ENCODE measurements around the gene DPH7.
"Not testable (repeated sequence)": the region's sequence is repeated elsewhere in the genome, so short reads cannot be mapped to it uniquely, and the experiment has no call there.

DPH7 gene

DNA sequence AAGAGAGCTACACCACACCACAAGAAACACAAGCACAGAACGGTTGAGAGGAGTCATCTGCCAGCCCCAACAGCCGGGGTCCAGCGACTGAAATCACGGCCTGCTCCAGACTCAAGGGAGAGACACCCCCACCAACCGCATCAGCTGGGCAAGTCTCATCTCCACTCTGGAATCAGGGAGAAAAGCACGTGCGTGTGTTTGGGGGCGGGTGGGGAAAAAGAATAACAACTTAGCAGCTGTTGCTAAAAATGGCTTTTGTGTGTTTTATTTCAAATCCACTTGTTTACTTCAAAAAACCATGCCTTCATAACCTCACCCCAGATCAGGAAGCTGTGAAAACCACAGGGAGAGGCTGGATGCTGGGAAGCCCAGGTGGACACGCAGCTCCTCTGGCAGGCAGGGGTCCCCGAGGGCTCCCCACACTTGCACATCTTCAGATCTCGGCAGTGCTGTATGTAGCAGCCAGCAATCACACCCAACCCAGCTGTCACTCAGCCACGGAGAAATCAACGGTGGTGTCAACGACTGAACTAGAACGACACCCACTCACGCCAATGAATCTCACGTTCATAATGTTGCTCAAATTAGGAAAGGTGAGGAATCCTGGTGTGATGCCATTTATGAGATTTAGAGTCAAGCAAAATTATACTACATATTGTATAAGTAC is 47.5 kb downstream of the DPH7 start:
- Histone ChIP-seq H3K4me1 (ENCODE audit: control insufficient read depth, insufficient read depth, low read length, unreplicated experiment) (no peaks in the 10 kb centered on the region), H3K27ac (ENCODE audit: low read depth, low read length) (no peak overlapping the region), H2AFZ (ENCODE audit: low read length, unreplicated experiment) (no peak overlapping the region), H3K4me3 (ENCODE audit: low read depth, low read length) (no peak overlapping the region), H3K79me2 (ENCODE audit: control insufficient read depth, insufficient read depth, low read length, unreplicated experiment) (no peaks in the 10 kb centered on the region), H3K27me3 (ENCODE audit: insufficient read depth, low read length) (no peaks in the 10 kb centered on the region), H3K36me3 (ENCODE audit: insufficient read depth, low read length) (no peaks in the 10 kb centered on the region)

DNA sequence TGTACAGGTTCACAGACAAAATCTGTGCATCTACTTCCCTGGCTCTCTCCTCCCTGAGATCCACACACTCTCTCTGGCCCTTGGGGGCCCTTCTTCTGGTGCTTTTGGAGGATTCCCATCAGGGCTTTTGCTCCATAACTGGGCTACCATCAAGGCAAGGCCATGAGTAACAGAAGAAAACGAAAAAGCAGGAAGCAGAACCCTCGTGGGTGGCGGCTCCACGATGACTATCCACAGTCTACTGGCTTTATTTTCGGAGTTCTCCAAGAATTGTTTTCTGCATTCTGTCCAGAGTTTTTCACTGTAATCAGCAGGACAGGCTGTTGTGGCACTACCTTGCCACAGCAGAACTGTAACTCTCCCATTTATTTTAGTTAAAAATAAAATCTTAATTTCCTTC is 48.4 kb downstream of the DPH7 start:
- H3K79me2 ChIP-seq (ENCODE audit: control insufficient read depth, insufficient read depth, low read length, unreplicated experiment) = no peaks in the 10 kb centered on the region
- H3K4me3 ChIP-seq (ENCODE audit: low read depth, low read length) = no peak overlapping the region
- no peaks in the 10 kb centered on the region for H3K36me3 ChIP-seq (ENCODE audit: insufficient read depth, low read length)
- H3K27me3 ChIP-seq (ENCODE audit: insufficient read depth, low read length) = no peaks in the 10 kb centered on the region
- no peak overlapping the region for H3K27ac ChIP-seq (ENCODE audit: low read depth, low read length)
- H3K4me1 ChIP-seq (ENCODE audit: control insufficient read depth, insufficient read depth, low read length, unreplicated experiment) = no peaks in the 10 kb centered on the region
- no peak overlapping the region for H2AFZ ChIP-seq (ENCODE audit: low read length, unreplicated experiment)

DNA sequence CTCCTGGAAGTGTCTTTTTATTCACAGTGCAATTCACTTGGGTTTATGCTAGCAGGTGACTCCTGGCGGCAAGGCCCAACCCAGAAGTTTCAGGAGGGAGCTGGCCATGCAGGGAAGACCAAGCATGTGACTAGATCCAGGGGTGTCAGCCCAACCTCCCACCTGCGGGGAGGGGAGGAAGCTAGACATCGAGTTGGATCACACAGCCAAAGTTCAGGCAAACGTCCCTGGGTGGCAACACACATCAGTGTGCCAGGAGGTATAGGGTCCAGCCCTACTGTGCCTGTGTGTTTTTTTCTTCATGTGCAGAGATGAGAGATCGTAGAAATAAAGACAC is 53.8 kb downstream of the DPH7 start:
- no peak overlapping the region for H3K4me3 ChIP-seq (ENCODE audit: low read depth, low read length)
- H3K79me2 ChIP-seq (ENCODE audit: control insufficient read depth, insufficient read depth, low read length, unreplicated experiment) = no peaks in the 10 kb centered on the region
- H2AFZ ChIP-seq (ENCODE audit: low read length, unreplicated experiment) = no peak overlapping the region
- H3K36me3 ChIP-seq (ENCODE audit: insufficient read depth, low read length) = no peaks in the 10 kb centered on the region
- no peak overlapping the region for H3K27ac ChIP-seq (ENCODE audit: low read depth, low read length)
- no peaks in the 10 kb centered on the region for H3K4me1 ChIP-seq (ENCODE audit: control insufficient read depth, insufficient read depth, low read length, unreplicated experiment)
- H3K27me3 ChIP-seq (ENCODE audit: insufficient read depth, low read length) = no peaks in the 10 kb centered on the region

DNA sequence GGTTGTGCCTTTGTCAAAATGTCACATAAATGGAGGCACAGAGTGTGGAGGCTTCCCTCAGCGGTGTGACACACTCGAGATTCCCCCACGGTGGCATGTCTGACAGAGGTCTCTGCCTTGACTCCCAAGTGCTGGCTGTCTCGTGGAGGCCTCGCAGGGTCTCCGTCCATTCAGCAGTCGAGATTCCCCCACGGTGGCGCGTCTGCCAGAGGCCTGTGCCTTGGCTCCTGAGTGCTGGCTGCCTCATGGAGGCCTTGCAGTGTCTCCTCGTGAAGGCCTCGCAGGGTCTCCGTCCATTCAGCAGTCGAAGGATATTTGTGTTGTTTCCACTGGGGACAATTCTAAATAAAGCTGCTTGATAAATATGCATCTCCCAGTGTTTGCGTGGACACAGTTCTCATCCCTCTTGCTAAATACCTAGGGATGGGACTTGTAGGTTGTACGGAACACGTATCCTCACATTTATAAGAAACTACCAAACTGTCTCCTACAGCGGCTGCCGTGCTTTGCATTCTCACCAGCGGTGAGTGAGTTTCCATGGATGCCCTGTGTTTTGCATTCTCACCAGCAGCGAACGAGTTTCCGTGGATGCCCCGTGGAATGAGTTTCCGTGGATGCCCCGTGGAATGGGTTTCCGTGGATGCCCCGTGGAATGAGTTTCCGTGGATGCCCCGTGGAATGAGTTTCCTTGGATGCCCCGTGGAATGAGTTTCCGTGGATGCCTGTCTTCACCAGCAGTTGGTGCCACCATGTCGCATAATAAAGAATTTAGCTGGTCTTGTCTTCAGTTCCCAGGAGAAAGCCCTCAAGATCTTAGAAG is 54.4 kb downstream of the DPH7 start:
- Histone ChIP-seq H3K36me3 (ENCODE audit: insufficient read depth, low read length) (no peaks in the 10 kb centered on the region), H3K4me1 (ENCODE audit: control insufficient read depth, insufficient read depth, low read length, unreplicated experiment) (no peaks in the 10 kb centered on the region), H3K4me3 (ENCODE audit: low read depth, low read length) (no peak overlapping the region), H3K27ac (ENCODE audit: low read depth, low read length) (no peak overlapping the region), H3K79me2 (ENCODE audit: control insufficient read depth, insufficient read depth, low read length, unreplicated experiment) (no peaks in the 10 kb centered on the region), H3K27me3 (ENCODE audit: insufficient read depth, low read length) (no peaks in the 10 kb centered on the region), H2AFZ (ENCODE audit: low read length, unreplicated experiment) (no peak overlapping the region)

DNA sequence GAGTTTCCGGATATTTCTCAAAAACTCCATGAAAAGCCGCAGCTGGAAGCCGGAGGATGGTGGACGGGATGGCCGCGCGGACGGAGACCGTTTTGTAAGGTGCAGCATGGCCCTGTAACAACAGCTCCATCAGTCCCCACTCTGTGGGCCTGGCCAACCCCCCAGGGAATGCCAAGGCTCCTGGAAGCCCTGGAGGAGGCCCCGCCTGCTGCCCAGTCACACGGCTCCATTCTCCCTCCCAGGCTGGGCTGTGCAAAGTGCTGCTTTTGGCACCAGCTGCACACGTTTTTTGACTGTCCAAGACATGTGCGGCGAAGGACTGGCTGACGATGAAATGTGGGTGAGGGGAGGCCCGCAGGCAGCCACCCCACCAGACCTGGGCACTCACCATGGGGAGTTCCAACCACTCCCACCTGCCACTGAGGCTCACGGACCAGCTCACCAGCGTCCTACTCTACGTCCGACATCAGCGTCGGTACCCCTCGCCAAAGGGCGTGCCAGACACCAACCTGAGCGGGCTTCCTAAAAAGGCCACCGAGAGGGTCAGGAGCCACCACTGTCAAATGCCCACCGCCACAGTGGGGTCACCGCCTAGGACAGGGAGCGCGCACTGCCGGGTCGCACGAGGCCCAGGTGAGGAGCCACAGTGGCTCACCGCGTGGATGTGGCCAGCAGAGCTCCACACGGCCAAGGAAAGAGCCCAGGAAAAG is 55.8 kb downstream of the DPH7 start:
- H2AFZ ChIP-seq (ENCODE audit: low read length, unreplicated experiment) = no peak overlapping the region
- no peak overlapping the region for H3K27ac ChIP-seq (ENCODE audit: low read depth, low read length)

DNA sequence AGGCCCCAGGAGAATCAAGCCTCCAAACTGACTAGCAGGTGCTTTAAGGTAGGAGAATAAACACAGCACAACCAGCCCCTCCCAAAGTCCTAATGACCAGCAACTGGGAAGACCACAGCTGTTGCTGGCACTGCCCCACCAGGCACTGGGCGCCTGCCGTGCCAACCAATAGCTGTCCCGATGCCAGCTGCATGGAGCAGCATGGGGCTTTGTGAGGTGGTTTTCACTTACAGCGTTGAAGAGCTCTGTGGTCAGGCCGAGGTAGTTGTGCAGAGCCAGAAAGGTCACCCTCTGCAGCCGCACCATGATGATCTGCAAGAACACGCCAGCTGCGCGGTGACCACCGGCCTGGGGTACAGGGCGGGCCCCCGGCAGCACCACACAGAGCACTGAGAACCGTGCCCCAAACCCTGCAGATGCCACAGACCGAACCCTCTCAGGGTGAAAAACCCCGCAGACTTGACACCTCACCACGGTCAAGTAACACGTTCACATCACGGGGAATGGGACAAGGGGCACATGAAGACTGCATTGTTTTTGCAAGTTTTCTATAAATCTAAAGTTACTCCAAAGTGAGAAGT is 57.2 kb downstream of the DPH7 start:
- H3K4me1 ChIP-seq (ENCODE audit: control insufficient read depth, insufficient read depth, low read length, unreplicated experiment) = no peaks in the 10 kb centered on the region
- H3K79me2 ChIP-seq (ENCODE audit: control insufficient read depth, insufficient read depth, low read length, unreplicated experiment) = no peaks in the 10 kb centered on the region
- no peaks in the 10 kb centered on the region for H3K36me3 ChIP-seq (ENCODE audit: insufficient read depth, low read length)
- no peak overlapping the region for H2AFZ ChIP-seq (ENCODE audit: low read length, unreplicated experiment)
- H3K4me3 ChIP-seq (ENCODE audit: low read depth, low read length) = no peak overlapping the region
- no peak overlapping the region for H3K27ac ChIP-seq (ENCODE audit: low read depth, low read length)
- H3K27me3 ChIP-seq (ENCODE audit: insufficient read depth, low read length) = no peaks in the 10 kb centered on the region

More for the DNA sequence above, 55.8 kb downstream of the DPH7 start:
- Histone ChIP-seq H3K27me3 (ENCODE audit: insufficient read depth, low read length) (no peaks in the 10 kb centered on the region), H3K36me3 (ENCODE audit: insufficient read depth, low read length) (no peaks in the 10 kb centered on the region), H3K4me1 (ENCODE audit: control insufficient read depth, insufficient read depth, low read length, unreplicated experiment) (no peaks in the 10 kb centered on the region), H3K79me2 (ENCODE audit: control insufficient read depth, insufficient read depth, low read length, unreplicated experiment) (no peaks in the 10 kb centered on the region), H3K4me3 (ENCODE audit: low read depth, low read length) (no peak overlapping the region)

DNA sequence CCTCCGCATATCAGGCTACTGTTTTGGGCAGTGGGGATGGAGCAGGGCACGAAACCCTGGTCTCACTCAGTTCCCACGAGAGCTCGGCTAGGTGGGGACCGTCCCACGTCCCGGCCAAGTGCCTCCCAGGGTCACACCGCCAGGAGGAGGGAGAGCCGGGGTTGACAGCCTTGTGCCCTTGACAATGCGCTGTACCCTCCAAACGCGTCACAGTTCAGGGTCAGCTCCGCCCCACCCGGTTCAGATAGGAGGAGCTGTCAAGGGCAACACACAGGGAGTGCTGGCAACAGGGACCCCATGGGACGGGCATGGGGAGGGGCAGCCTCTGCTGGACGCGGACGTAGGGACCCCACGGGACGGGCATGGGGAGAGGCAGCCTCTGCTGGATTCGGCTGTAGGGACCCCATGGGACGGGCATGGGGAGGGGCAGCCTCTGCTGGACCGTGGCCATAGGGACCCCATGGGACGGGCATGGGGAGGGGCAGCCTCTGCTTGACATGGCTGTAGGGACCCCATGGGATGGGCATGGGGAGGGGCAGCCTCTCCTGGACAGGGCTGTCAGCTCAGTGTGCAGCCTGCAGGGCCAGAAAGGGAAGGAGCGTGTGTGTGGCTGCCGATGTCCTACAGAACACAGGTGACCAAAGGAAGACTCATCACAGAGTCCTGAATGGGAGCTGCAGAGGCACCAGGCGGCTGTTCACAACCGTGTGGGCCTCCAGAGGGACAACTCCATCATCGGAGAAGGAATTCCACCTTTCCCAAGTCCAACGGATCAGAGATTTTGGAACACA is 57.9 kb downstream of the DPH7 start:
- H3K27me3 ChIP-seq (ENCODE audit: insufficient read depth, low read length) = no peaks in the 10 kb centered on the region
- H3K79me2 ChIP-seq (ENCODE audit: control insufficient read depth, insufficient read depth, low read length, unreplicated experiment) = no peaks in the 10 kb centered on the region
- H3K36me3 ChIP-seq (ENCODE audit: insufficient read depth, low read length) = no peaks in the 10 kb centered on the region
- no peak overlapping the region for H3K27ac ChIP-seq (ENCODE audit: low read depth, low read length)
- no peak overlapping the region for H3K4me3 ChIP-seq (ENCODE audit: low read depth, low read length)
- no peaks in the 10 kb centered on the region for H3K4me1 ChIP-seq (ENCODE audit: control insufficient read depth, insufficient read depth, low read length, unreplicated experiment)
- H2AFZ ChIP-seq (ENCODE audit: low read length, unreplicated experiment) = no peak overlapping the region

DNA sequence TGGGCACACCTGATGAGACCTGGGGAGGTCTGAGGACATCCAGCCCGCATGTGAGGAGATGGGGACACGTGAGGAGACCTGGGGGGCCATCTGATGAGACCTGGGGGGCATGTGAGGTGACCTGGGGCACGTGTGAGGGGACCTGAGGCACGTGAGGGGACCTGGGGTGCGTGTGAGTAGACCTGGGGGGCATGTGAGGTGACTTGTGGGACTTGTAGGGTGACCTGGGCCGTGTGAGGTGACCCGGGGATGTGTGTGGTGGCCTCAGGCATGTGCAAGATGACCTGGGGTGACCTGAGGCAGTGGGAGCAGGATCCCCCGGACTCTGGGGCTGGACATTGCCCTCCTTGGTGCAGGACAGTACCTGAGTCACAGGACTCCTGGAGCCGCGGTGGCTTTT is 59.2 kb downstream of the DPH7 start:
- Histone ChIP-seq H2AFZ (ENCODE audit: low read length, unreplicated experiment) (no peak overlapping the region), H3K36me3 (ENCODE audit: insufficient read depth, low read length) (no peaks in the 10 kb centered on the region), H3K4me1 (ENCODE audit: control insufficient read depth, insufficient read depth, low read length, unreplicated experiment) (no peaks in the 10 kb centered on the region), H3K27ac (ENCODE audit: low read depth, low read length) (no peak overlapping the region), H3K4me3 (ENCODE audit: low read depth, low read length) (no peak overlapping the region), H3K27me3 (ENCODE audit: insufficient read depth, low read length) (no peaks in the 10 kb centered on the region), H3K79me2 (ENCODE audit: control insufficient read depth, insufficient read depth, low read length, unreplicated experiment) (no peaks in the 10 kb centered on the region)

DNA sequence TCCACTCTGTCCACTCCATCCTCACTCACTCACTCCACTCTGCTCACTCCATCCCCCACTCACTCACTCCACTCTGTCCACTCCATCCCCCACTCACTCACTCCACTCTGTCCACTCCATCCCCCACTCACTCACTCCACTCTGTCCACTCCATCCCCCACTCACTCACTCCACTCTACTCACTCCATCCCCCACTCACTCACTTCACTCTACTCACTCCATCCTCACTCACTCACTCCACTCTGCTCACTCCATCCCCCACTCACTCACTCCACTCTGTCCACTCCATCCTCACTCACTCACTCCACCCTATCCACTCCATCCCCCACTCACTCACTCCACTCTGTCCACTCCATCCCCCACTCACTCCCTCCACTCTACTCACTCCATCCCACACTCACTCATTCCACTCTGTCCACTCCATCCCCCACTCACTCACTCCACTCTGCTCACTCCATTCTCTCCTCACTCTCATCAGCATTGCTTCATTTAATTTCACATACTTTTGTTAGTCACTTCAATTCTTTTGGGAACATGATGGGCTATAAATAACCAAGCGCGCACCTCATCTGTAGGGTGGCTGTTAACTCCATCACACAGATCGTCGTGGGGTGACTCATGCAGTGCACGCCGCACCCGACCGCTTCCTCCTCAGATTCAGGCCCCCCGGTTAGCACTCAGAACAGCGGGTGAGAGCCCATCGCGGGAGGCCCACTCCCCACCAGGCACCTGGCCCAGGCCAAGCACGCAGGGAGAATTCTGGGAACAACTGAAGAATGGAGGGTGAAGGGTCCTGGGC is 59.9 kb downstream of the DPH7 start:
- H3K27me3 ChIP-seq (ENCODE audit: insufficient read depth, low read length); H3K4me3 ChIP-seq (ENCODE audit: low read depth, low read length); H3K27ac ChIP-seq (ENCODE audit: low read depth, low read length); H2AFZ ChIP-seq (ENCODE audit: low read length, unreplicated experiment); H3K79me2 ChIP-seq (ENCODE audit: control insufficient read depth, insufficient read depth, low read length, unreplicated experiment); H3K36me3 ChIP-seq (ENCODE audit: insufficient read depth, low read length); H3K4me1 ChIP-seq (ENCODE audit: control insufficient read depth, insufficient read depth, low read length, unreplicated experiment): not testable (repeated sequence)

Measured in ACC112 (cell line).